ENCODE results near the gene FMNL2.

- TF ChIP-seq POLR2A (IDR thresholded peaks at IDR 0.05; ENCODE audit: low read length): no peak
- TF ChIP-seq GATA1 (IDR thresholded peaks at IDR 0.05; ENCODE audit: low read depth, low read length): no peak
Observed at GRCh38 chr2:152548996-152549395, 214.0 kb downstream of the FMNL2 start.

All from erythroblast (primary cell).